Brain microvascular endothelial cell (primary cell): ENCODE data around the gene SLCO3A1.

Source experiments
- DNase-seq: peaks from one replicate; pipeline ENCODE4 v3.0.0-alpha.2; 2020
- H3K27ac ChIP-seq: fragments of 250-450 bp; sonication (Bioruptor Pico); 2 replicates; pipeline ENCODE4 v1.5.1; 2020; ENCODE audit warnings: mild to moderate bottlenecking, moderate library complexity
- H3K27me3 ChIP-seq: fragments of 250-450 bp; sonication (Bioruptor Pico); replicated peaks from 2 replicates; pipeline ENCODE4 v1.5.1; 2020; ENCODE audit warnings: mild to moderate bottlenecking
- H3K36me3 ChIP-seq: fragments of 250-450 bp; sonication (Bioruptor Pico); replicated peaks from 2 replicates; pipeline ENCODE4 v1.5.1; 2020; ENCODE audit warnings: mild to moderate bottlenecking
- H3K4me3 ChIP-seq: 2 replicates; pipeline ENCODE4 v1.5.1; 2011; ENCODE audit warnings: low read depth, mild to moderate bottlenecking, control low read depth, low read length, moderate library complexity
- in situ Hi-C: cut with HindIII; loops from 2 replicates; pipeline ENCODE4 v1.10.0; 2017; ENCODE audit warnings: low sequenced_read_pairs, low pct_ligation_motif_present
- TF ChIP-seq, protein P1 (sequence below): IDR thresholded peaks from 2 replicates; pipeline ENCODE4 v1.5.1; 2011; ENCODE audit warnings: low read depth, mild to moderate bottlenecking, moderate library complexity, low read length, control low read depth, inconsistent platforms; ENCODE audit errors: missing control alignments

The SLCO3A1 gene

DNA sequence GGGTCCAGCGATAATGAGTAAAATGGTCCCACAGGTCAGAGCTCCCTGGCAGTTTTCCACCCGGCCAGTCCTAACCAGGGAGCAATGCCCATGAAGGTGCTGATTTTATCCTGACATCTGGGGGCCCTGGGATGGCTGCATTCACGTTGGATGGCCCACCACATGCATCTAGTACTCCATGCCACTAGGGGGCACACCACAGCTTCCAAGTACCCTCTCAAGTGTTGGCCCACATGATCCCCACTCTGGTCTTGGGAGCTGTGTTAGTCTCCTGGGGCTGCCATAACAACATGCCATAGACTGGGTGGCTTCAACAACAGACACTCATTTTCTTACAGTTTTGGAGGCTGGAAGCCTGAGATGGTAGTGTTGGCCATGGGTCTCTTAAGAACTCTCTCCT, 225.5 kb downstream of the SLCO3A1 start:
- in situ Hi-C loops = no loop called here
- Histone ChIP-seq H3K36me3 (no peaks in the 10 kb centered on the region), H3K27ac (no peak overlapping the region), H3K27me3 (no peaks in the 10 kb centered on the region), H3K4me3 (no peak overlapping the region)
- DNase-seq = no peak
- TF ChIP-seq, protein P1, sequence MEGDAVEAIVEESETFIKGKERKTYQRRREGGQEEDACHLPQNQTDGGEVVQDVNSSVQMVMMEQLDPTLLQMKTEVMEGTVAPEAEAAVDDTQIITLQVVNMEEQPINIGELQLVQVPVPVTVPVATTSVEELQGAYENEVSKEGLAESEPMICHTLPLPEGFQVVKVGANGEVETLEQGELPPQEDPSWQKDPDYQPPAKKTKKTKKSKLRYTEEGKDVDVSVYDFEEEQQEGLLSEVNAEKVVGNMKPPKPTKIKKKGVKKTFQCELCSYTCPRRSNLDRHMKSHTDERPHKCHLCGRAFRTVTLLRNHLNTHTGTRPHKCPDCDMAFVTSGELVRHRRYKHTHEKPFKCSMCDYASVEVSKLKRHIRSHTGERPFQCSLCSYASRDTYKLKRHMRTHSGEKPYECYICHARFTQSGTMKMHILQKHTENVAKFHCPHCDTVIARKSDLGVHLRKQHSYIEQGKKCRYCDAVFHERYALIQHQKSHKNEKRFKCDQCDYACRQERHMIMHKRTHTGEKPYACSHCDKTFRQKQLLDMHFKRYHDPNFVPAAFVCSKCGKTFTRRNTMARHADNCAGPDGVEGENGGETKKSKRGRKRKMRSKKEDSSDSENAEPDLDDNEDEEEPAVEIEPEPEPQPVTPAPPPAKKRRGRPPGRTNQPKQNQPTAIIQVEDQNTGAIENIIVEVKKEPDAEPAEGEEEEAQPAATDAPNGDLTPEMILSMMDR = peak; percentile 58

DNA sequence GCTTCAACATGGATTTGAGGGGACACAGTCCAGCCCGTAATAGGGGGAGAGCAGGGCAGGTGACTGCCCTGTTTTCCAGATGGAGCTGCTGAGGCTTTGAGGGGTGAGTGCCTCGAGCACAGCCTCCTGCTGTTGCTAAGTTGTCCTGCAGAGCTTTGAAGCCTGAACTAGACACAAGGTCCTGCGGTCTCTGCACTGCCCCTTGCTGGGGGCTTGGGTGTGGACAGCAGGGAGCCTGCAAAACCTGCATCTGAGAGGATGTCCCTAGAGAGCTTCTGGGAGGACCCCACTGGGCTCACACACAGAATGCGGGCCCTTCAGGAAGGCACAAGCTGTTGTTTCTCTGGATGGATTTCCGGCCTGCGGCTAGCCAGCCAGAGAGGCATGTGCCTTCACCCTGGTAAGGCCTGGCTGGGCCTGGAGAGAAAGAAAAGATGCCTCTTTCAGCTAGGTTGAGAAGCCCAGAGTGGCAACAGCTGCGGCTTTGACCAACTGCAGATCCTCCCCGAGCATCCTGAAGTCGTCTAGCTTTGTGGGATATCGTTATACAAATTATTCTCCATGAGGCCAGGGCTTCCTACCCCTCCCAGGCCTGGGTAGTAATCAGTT, 226.2 kb downstream of the SLCO3A1 start:
- H3K27me3 ChIP-seq = no peaks in the 10 kb centered on the region
- H3K4me3 ChIP-seq = no peak overlapping the region
- H3K27ac ChIP-seq = no peak overlapping the region
- TF ChIP-seq, protein P1 = no peak
- no peak for DNase-seq
- no peaks in the 10 kb centered on the region for H3K36me3 ChIP-seq
- in situ Hi-C loops = no loop called here

DNA sequence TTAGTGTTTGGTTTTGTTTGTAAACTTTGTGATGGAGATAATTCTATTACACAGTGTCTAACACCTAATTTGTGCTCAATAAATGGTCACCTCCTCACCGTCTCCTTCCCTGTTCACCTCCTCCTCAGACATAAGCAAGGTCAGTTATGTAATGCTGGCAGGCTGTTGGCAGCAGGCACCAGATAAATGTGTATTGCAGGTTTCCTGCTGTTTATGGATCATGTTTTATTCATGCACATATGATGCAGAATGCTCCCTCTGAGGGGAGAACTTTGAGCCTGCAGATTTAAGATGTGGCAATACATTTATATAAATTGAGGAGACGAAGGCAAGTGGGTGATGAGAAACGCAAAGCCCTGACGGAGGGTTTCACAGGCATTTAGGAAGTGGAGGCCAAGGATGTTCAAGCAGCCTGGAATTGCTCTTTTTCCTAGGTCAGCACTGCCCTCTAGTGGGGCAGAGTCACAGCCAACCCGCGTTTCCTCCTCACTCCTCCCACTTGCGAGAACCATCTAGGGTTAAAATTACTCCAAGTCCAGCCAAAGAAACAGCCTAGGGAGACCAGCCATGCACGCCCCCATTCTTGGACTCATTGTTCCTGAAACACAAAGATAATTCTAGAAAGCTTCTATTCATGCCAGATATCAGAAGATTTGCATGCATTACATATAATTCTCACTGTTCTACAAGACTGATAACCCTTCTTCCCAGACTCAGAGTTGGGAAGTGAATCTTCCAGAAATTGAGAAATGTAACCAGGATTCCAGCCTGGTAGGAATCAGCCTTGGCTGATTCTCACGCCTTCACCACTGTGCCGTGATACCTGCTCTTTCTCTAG, 228.7 kb downstream of the SLCO3A1 start:
- peak; percentile 64 for DNase-seq
- in situ Hi-C loops = no loop called here
- H3K4me3 ChIP-seq = no peak overlapping the region
- H3K36me3 ChIP-seq = no peaks in the 10 kb centered on the region
- no peak overlapping the region for H3K27ac ChIP-seq
- TF ChIP-seq, protein P1 = peak; percentile 93
- no peaks in the 10 kb centered on the region for H3K27me3 ChIP-seq

DNA sequence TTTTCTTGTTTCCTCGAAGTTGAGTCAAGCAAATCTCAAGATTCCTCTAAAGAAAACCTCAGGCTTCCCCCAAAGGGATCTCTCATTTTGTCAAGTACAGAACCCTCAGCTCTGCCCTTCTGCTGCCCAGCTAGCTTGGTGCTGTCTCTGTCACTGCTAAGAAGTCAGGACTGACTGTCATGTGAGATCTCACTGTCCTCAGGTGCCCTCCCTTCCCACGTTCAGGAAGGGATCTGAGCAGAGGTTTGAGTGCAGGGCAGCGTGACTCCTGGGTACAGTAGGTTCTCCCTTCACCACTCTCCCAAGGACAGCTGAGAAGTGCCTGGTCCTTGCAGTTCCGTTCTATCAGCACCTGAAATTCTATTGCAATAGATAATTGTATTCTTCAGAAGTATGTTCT, 229.7 kb downstream of the SLCO3A1 start:
- no peak for DNase-seq
- in situ Hi-C loops = no loop called here

DNA sequence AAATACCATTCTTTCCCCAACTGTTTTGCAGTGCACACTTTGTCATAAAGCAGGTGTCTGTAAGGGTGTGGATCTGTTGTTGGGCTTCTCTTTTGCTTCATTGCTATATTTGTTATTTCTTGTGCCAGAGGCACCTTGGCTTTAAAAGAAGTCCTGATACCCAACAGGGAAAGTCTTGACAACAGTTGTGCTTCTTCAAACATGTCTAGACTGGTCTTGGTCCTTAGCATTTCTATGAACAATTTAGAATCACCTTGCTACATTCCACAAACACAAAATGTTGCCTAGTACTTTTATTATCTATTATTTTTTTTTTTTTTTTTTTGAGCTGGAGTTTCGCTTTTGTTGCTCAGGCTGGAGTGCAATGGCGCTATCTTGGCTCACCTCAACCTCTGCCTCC, 233.7 kb downstream of the SLCO3A1 start:
- TF ChIP-seq, protein P1 = no peak
- in situ Hi-C loops = no loop called here
- DNase-seq = no peak
- Histone ChIP-seq H3K36me3 (no peaks in the 10 kb centered on the region), H3K27me3 (no peaks in the 10 kb centered on the region), H3K4me3 (no peak overlapping the region), H3K27ac (no peak overlapping the region)

More for the DNA sequence above, 229.7 kb downstream of the SLCO3A1 start:
- Histone ChIP-seq H3K4me3 (no peak overlapping the region), H3K27me3 (no peaks in the 10 kb centered on the region), H3K27ac (no peak overlapping the region), H3K36me3 (no peaks in the 10 kb centered on the region)
- TF ChIP-seq, protein P1 = no peak
